HEK293 (cell line): Measurements from ENCODE around the gene CC2D1A.

Experiments
- BCL11A ChIP-seq: fragments of 450-650 bp; formaldehyde crosslinking; IDR thresholded peaks from 2 replicates; pipeline ENCODE4 v1.5.1; 2016; ENCODE audit warnings: low read depth, missing biosample characterization, missing genetic modification characterization
- EGR2 ChIP-seq: fragments of 450-650 bp; formaldehyde crosslinking; IDR thresholded peaks from 2 replicates; pipeline ENCODE4 v1.5.1; 2016; ENCODE audit warnings: low read depth, missing biosample characterization, missing genetic modification characterization
- FEZF1 ChIP-seq: fragments of 450-650 bp; formaldehyde crosslinking; IDR thresholded peaks from 2 replicates; pipeline ENCODE4 v1.5.1; 2016; ENCODE audit warnings: missing biosample characterization, missing genetic modification characterization
- GFI1B ChIP-seq: fragments of 450-650 bp; formaldehyde crosslinking; IDR thresholded peaks from 2 replicates; pipeline ENCODE4 v1.5.1; 2016; ENCODE audit warnings: missing biosample characterization, missing genetic modification characterization
- HOXA7 ChIP-seq: sonication (generic); formaldehyde crosslinking; IDR thresholded peaks from 2 replicates; pipeline ENCODE4 v1.8.1; 2022; ENCODE audit warnings: missing genetic modification reagents, borderline replicate concordance
- KLF8 ChIP-seq: fragments of 450-650 bp; formaldehyde crosslinking; IDR thresholded peaks from 2 replicates; pipeline ENCODE4 v1.5.1; 2016; ENCODE audit warnings: missing biosample characterization, missing genetic modification characterization
- KLF9 ChIP-seq: fragments of 450-650 bp; formaldehyde crosslinking; IDR thresholded peaks from 2 replicates; pipeline ENCODE4 v1.5.1; 2016; ENCODE audit warnings: missing biosample characterization, missing genetic modification characterization, low read depth
- ZBTB8A ChIP-seq: fragments of 450-650 bp; formaldehyde crosslinking; IDR thresholded peaks from 2 replicates; pipeline ENCODE4 v1.5.1; 2016; ENCODE audit warnings: missing biosample characterization, missing genetic modification characterization
- ZFP41 ChIP-seq: fragments of 450-650 bp; formaldehyde crosslinking; IDR thresholded peaks from 2 replicates; pipeline ENCODE4 v1.5.1; 2016; ENCODE audit warnings: missing biosample characterization, missing genetic modification characterization, borderline replicate concordance
- ZNF132 ChIP-seq: fragments of 450-650 bp; formaldehyde crosslinking; IDR thresholded peaks from 2 replicates; pipeline ENCODE4 v1.5.1; 2017; ENCODE audit warnings: missing biosample characterization, missing genetic modification characterization, borderline replicate concordance
- ZNF133 ChIP-seq: fragments of 450-650 bp; formaldehyde crosslinking; IDR thresholded peaks from 2 replicates; pipeline ENCODE4 v1.5.1; 2016; ENCODE audit warnings: missing biosample characterization, missing genetic modification characterization
- ZNF184 ChIP-seq: fragments of 450-650 bp; IDR thresholded peaks from 2 replicates; pipeline ENCODE4 v1.5.1; 2018; ENCODE audit warnings: missing biosample characterization, mild to moderate bottlenecking, missing genetic modification characterization
- ZNF202 ChIP-seq: fragments of 450-650 bp; formaldehyde crosslinking; IDR thresholded peaks from 2 replicates; pipeline ENCODE4 v1.5.1; 2016; ENCODE audit warnings: missing biosample characterization, missing genetic modification characterization, borderline replicate concordance
- ZNF354C ChIP-seq: fragments of 450-650 bp; formaldehyde crosslinking; IDR thresholded peaks from 2 replicates; pipeline ENCODE4 v1.5.1; 2016; ENCODE audit warnings: missing biosample characterization, missing genetic modification characterization, low read depth, borderline replicate concordance
- ZNF48 ChIP-seq: fragments of 450-650 bp; formaldehyde crosslinking; IDR thresholded peaks from 2 replicates; pipeline ENCODE4 v1.5.1; 2016; ENCODE audit warnings: missing biosample characterization, missing genetic modification characterization
- ZNF529 ChIP-seq: fragments of 450-650 bp; formaldehyde crosslinking; IDR thresholded peaks from 2 replicates; pipeline ENCODE4 v1.5.1; 2017; ENCODE audit warnings: missing genetic modification characterization, missing biosample characterization; ENCODE audit not compliant: insufficient replicate concordance
- ZNF530 ChIP-seq: fragments of 450-650 bp; formaldehyde crosslinking; IDR thresholded peaks from 2 replicates; pipeline ENCODE4 v1.5.1; 2016; ENCODE audit warnings: low read depth, missing biosample characterization, missing genetic modification characterization
- ZNF571 ChIP-seq: fragments of 450-650 bp; formaldehyde crosslinking; IDR thresholded peaks from 2 replicates; pipeline ENCODE4 v1.5.0; 2017; ENCODE audit warnings: missing biosample characterization, missing genetic modification characterization
- ZNF585B ChIP-seq: fragments of 450-650 bp; formaldehyde crosslinking; IDR thresholded peaks from 2 replicates; pipeline ENCODE4 v1.5.1; 2016; ENCODE audit warnings: missing biosample characterization, missing genetic modification characterization
- ZNF621 ChIP-seq: fragments of 450-650 bp; formaldehyde crosslinking; IDR thresholded peaks from 2 replicates; pipeline ENCODE4 v1.5.1; 2017; ENCODE audit warnings: missing biosample characterization, missing genetic modification characterization
- ZNF624 ChIP-seq: fragments of 450-650 bp; formaldehyde crosslinking; IDR thresholded peaks from 2 replicates; pipeline ENCODE4 v1.5.1; 2017; ENCODE audit warnings: missing biosample characterization, missing genetic modification characterization
- ZNF658 ChIP-seq: fragments of 450-650 bp; formaldehyde crosslinking; IDR thresholded peaks from 2 replicates; pipeline ENCODE4; 2016; ENCODE audit warnings: missing biosample characterization, missing genetic modification characterization
- ZNF670 ChIP-seq: fragments of 450-650 bp; formaldehyde crosslinking; IDR thresholded peaks from 2 replicates; pipeline ENCODE4 v1.5.1; 2016; ENCODE audit warnings: missing biosample characterization, missing genetic modification characterization, low read depth
- ZNF785 ChIP-seq: fragments of 450-650 bp; formaldehyde crosslinking; IDR thresholded peaks from 2 replicates; pipeline ENCODE4 v1.5.1; 2016; ENCODE audit warnings: missing biosample characterization, missing genetic modification characterization
- ZNF843 ChIP-seq: fragments of 450-650 bp; formaldehyde crosslinking; IDR thresholded peaks from 2 replicates; pipeline ENCODE4 v1.5.1; 2016; ENCODE audit warnings: missing biosample characterization, missing genetic modification characterization
- TF ChIP-seq, protein P1 (sequence below): fragments of 450-650 bp; formaldehyde crosslinking; IDR thresholded peaks from 2 replicates; pipeline ENCODE4 v1.5.1; 2016; ENCODE audit warnings: missing biosample characterization, missing genetic modification characterization
- TF ChIP-seq, protein P2 (sequence below): fragments of 450-650 bp; formaldehyde crosslinking; IDR thresholded peaks from 2 replicates; pipeline ENCODE4 v1.5.1; 2016; ENCODE audit warnings: missing biosample characterization, missing genetic modification characterization
- TF ChIP-seq, protein P3 (sequence below): fragments of 450-650 bp; formaldehyde crosslinking; IDR thresholded peaks from 2 replicates; pipeline ENCODE4 v1.5.1; 2017; ENCODE audit warnings: missing biosample characterization, missing genetic modification characterization
- TF ChIP-seq, protein P4 (sequence below): fragments of 450-650 bp; formaldehyde crosslinking; IDR thresholded peaks from 2 replicates; pipeline ENCODE4 v1.5.1; 2016; ENCODE audit warnings: missing biosample characterization, missing genetic modification characterization, borderline replicate concordance
- TF ChIP-seq, protein P5 (sequence below): fragments of 450-650 bp; formaldehyde crosslinking; IDR thresholded peaks from 2 replicates; pipeline ENCODE4 v1.5.1; 2016; ENCODE audit warnings: missing biosample characterization, missing genetic modification characterization

Gene CC2D1A

DNA sequence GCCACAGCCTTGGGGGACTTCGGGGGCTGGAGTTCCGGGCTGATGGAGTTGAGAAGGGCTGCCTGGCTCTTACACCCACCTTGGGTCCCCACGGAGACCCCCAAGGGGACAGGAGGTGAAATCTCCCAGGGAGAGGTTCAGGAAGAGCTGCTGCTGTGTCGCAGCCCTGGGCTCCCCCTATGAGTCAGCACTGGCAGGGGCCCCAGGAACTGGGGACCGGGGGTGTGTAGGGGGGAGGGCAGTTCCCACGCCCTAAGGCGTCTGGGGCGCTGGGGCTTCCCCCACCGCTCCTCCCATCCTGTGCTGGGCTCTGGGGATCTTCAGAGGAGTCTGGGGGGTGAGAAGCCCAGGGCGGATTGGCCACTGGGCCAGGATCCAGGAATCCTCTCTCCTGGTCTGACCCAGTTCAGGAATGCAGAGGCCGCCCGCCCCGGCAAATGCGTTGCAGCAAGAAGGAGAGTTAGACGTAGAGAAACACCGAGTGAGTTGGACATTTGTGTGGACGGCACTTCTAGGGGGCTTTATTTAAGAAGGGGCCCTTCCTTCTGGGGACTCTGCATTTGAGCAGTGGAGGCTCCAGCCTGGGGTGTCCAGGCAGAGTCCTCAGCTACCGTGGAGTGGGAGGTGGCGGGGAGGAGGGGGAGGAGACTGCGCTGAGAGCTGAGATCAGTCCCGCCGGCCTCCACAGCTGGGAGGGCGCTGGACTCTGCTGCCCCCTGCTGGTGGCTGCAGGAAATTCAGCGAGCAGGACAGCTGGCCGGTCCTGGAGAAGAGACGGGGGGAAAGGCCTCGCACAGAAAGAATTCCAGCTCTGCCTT is 44.1 kb upstream of the CC2D1A start (continued):
- TF ChIP-seq ZNF585B (no peak), KLF9 (tag by site-specific recombination) (peak; percentile 56; the same call in 1 of the 2 replicates), ZNF670 (tag by site-specific recombination) (no peak), ZNF785 (no peak), ZNF48 (tag by site-specific recombination) (no peak), GFI1B (no peak), ZNF621 (tag by site-specific recombination) (no peak), ZNF184 (tag by site-specific recombination) (peak; percentile 30; the same call in 1 of the 2 replicates), ZNF132 (tag by site-specific recombination) (no peak), ZNF530 (tag by site-specific recombination) (no peak), ZNF202 (tag by site-specific recombination) (no peak), ZNF133 (tag by site-specific recombination) (no peak), BCL11A (peak; percentile 71; the same call in 1 of the 2 replicates), ZFP41 (tag by site-specific recombination) (no peak), HOXA7 (CRISPR knock-in tag) (no peak), ZBTB8A (tag by site-specific recombination) (peak; percentile 32), ZNF658 (no peak), ZNF624 (tag by site-specific recombination) (no peak), ZNF843 (tag by site-specific recombination) (0 out of 2 replicates have a peak, but pooled peaks have one; percentile 34), FEZF1 (0 out of 2 replicates have a peak, but pooled peaks have one; percentile 50), KLF8 (tag by site-specific recombination) (peak; percentile 66), EGR2 (tag by site-specific recombination) (peak; percentile 53), ZNF529 (tag by site-specific recombination) (no peak), ZNF354C (tag by site-specific recombination) (no peak), ZNF571 (no peak)
- TF ChIP-seq, protein P1, sequence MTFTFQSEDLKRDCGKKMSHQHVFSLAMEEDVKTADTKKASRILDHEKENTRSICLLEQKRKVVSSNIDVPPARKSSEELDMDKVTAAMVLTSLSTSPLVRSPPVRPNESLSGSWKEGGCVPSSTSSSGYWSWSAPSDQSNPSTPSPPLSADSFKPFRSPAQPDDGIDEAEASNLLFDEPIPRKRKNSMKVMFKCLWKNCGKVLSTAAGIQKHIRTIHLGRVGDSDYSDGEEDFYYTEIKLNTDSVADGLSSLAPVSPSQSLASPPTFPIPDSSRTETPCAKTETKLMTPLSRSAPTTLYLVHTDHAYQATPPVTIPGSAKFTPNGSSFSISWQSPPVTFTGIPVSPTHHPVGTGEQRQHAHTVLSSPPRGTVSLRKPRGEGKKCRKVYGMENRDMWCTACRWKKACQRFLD (tag by site-specific recombination) = no peak
- TF ChIP-seq, protein P2, sequence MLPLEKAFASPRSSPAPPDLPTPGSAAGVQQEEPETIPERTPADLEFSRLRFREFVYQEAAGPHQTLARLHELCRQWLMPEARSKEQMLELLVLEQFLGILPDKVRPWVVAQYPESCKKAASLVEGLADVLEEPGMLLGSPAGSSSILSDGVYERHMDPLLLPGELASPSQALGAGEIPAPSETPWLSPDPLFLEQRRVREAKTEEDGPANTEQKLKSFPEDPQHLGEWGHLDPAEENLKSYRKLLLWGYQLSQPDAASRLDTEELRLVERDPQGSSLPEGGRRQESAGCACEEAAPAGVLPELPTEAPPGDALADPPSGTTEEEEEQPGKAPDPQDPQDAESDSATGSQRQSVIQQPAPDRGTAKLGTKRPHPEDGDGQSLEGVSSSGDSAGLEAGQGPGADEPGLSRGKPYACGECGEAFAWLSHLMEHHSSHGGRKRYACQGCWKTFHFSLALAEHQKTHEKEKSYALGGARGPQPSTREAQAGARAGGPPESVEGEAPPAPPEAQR (tag by site-specific recombination) = no peak
- TF ChIP-seq, protein P3, sequence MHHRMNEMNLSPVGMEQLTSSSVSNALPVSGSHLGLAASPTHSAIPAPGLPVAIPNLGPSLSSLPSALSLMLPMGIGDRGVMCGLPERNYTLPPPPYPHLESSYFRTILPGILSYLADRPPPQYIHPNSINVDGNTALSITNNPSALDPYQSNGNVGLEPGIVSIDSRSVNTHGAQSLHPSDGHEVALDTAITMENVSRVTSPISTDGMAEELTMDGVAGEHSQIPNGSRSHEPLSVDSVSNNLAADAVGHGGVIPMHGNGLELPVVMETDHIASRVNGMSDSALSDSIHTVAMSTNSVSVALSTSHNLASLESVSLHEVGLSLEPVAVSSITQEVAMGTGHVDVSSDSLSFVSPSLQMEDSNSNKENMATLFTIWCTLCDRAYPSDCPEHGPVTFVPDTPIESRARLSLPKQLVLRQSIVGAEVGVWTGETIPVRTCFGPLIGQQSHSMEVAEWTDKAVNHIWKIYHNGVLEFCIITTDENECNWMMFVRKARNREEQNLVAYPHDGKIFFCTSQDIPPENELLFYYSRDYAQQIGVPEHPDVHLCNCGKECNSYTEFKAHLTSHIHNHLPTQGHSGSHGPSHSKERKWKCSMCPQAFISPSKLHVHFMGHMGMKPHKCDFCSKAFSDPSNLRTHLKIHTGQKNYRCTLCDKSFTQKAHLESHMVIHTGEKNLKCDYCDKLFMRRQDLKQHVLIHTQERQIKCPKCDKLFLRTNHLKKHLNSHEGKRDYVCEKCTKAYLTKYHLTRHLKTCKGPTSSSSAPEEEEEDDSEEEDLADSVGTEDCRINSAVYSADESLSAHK (tag by site-specific recombination) = no peak
- TF ChIP-seq, protein P4, sequence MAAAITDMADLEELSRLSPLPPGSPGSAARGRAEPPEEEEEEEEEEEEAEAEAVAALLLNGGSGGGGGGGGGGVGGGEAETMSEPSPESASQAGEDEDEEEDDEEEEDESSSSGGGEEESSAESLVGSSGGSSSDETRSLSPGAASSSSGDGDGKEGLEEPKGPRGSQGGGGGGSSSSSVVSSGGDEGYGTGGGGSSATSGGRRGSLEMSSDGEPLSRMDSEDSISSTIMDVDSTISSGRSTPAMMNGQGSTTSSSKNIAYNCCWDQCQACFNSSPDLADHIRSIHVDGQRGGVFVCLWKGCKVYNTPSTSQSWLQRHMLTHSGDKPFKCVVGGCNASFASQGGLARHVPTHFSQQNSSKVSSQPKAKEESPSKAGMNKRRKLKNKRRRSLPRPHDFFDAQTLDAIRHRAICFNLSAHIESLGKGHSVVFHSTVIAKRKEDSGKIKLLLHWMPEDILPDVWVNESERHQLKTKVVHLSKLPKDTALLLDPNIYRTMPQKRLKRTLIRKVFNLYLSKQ (tag by site-specific recombination) = no peak
- TF ChIP-seq, protein P5, sequence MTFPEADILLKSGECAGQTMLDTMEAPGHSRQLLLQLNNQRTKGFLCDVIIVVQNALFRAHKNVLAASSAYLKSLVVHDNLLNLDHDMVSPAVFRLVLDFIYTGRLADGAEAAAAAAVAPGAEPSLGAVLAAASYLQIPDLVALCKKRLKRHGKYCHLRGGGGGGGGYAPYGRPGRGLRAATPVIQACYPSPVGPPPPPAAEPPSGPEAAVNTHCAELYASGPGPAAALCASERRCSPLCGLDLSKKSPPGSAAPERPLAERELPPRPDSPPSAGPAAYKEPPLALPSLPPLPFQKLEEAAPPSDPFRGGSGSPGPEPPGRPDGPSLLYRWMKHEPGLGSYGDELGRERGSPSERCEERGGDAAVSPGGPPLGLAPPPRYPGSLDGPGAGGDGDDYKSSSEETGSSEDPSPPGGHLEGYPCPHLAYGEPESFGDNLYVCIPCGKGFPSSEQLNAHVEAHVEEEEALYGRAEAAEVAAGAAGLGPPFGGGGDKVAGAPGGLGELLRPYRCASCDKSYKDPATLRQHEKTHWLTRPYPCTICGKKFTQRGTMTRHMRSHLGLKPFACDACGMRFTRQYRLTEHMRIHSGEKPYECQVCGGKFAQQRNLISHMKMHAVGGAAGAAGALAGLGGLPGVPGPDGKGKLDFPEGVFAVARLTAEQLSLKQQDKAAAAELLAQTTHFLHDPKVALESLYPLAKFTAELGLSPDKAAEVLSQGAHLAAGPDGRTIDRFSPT = no peak
